Activated T-cell treated with anti-CD3 and anti-CD28 coated beads, Interleukin-2, amount 50 U/mL, for 72 hours (primary cell): ENCODE results near the gene MZB1. TPM values are rescaled to one million over a fixed set of nuclear protein-coding genes. Genes with fewer than 3 reads are reported as not detected.
A peak's percentile ranks its signal among the peaks of the same experiment; 100 is the strongest.

ENCODE experiments used
- ATAC-seq, 2 donors: fragments of 150-1000 bp; cut with Tn5 transposase; replicated peaks in 1 of 2; 2 replicates each; pipeline ENCODE4 v1.10.0; 2021; ENCODE audit warnings: moderate library complexity in 2 of 2, mild to moderate bottlenecking in 1 of 2
- DNase-seq, 2 donors: peaks; one replicate each; pipeline ENCODE4 v3.0.0; 2021 to 2022; ENCODE audit warnings: mixed read lengths in 1 of 2
- H3K27ac Mint-ChIP-seq: one replicate; pipeline ENCODE4 v1.8.0; 2022; ENCODE audit warnings: mild to moderate bottlenecking, moderate library complexity, mixed read lengths
- H3K27me3 Mint-ChIP-seq: one replicate; pipeline ENCODE4 v1.8.0; 2022; ENCODE audit warnings: low read depth, mixed read lengths
- H3K36me3 Mint-ChIP-seq, 2 donors: one replicate each; pipeline ENCODE4 v1.8.0; 2022; ENCODE audit warnings: mixed read lengths in 2 of 2, mild to moderate bottlenecking in 1 of 2; ENCODE audit not compliant: insufficient read depth in 2 of 2
- H3K4me1 Mint-ChIP-seq: one replicate; pipeline ENCODE4 v1.8.0; 2022; ENCODE audit warnings: low read depth, mixed read lengths
- H3K4me3 Mint-ChIP-seq, 2 donors: one replicate each; pipeline ENCODE4 v1.8.0; 2022; ENCODE audit warnings: mild to moderate bottlenecking in 2 of 2, mixed read lengths in 2 of 2, moderate library complexity in 2 of 2
- H3K9me3 Mint-ChIP-seq, 2 donors: one replicate each; pipeline ENCODE4 v1.8.0; 2022; ENCODE audit warnings: mixed read lengths in 2 of 2
- total RNA-seq, 2 donors: library from RNA; stranded (reverse); gene quantifications; one replicate each; pipeline ENCODE4 v1.2.3, GENCODE V29; 2022

MZB1 gene
- total RNA-seq, 2 donors from 2014 or later, result 19.7 to 27.3 TPM

DNA sequence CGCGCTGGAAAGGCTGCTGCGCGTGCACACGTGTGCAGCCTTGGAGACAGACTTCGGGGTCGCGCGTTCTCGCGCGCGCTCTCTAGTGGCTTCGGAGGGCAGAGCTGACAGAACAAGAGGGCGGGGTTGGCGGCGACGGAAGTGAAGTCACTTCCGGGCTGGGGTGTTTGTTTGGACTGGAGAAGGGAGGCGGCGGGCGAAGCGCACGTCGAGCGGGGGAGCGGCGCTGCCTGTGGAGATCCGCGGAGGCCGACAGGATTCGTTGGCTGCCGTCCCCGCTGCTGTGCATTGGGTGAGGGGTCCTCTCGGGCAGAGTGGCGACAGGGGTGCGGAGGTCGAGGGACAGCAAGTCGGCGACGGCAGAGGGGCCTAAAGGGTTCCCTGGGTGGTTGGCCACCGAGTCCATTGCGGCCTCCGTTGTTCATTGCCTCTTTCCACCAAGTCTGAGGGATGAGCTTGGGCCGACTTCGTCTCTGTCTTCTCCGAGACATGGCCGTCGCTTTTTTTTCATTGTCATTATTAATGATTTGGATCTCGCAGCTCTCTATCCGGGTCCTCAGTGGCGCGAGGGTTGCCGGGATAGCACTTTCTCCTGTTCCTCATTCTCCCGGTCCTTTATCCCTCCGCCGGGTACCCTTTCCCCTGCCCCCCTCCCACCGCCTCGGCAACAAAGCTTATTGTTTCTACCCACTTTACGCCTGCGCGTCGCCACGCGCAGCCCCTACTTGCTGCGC, 47.9 kb downstream of the MZB1 start, which contains the start of gene PAIP2:
PAIP2 (plus strand) TSS at position 166 of the 734 bp plus-strand sequence. CDS start 21,931 bp downstream, outside the sequence.
- H3K36me3 Mint-ChIP-seq, result peaks cover 3 to 13% of the 10 kb centered on the region in 2 donors

DNA sequence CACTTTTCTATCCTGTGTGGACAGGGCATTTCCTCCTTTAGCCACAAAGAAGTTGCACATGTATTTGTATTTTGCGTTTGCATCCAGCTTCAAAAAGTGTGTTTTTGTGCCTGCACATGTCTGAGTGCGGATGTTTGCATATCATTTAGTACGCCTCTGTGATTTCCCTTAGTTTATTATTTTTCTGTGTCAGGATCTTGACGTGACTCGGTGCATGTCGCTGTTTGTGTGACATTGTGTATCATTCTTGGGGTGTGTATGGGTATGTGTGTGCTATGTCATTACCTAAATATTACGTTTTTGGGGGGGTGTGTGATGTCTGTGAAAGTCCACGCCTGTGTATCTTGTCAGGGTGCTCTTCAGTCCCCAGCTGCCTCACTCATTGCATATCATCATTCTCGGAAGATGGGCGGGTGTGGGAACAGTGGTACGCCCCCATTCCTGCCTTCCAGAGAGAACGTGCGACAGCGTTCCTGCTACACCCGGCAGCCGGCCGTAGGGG, 48.5 kb downstream of the MZB1 start:
- H3K27me3 Mint-ChIP-seq, result no peaks in the 10 kb centered on the region
- ATAC-seq (no peak), DNase-seq (no peak)
- peaks cover 56% of the 10 kb centered on the region for H3K4me1 Mint-ChIP-seq
- peaks cover 3 to 11% of the 10 kb centered on the region in 2 donors for H3K36me3 Mint-ChIP-seq
- peak overlapping the region; percentile 75 for H3K27ac Mint-ChIP-seq
- H3K4me3 Mint-ChIP-seq, result peak overlapping the region; percentile 85 to 96
- no peaks in the 10 kb centered on the region for H3K9me3 Mint-ChIP-seq

More for the DNA sequence above, 47.9 kb downstream of the MZB1 start, which contains the start of gene PAIP2:
- Mint-ChIP-seq H3K9me3 (no peaks in the 10 kb centered on the region), H3K27me3 (no peaks in the 10 kb centered on the region), H3K27ac (peak within 1 kb of the TSS; percentile 75), H3K4me3 (peak within 1 kb of the TSS; percentile 85 to 96), H3K4me1 (peaks cover 56% of the 10 kb centered on the region)
- peak; percentile 89 to 90 for ATAC-seq
- DNase-seq, result peak; percentile 97

DNA sequence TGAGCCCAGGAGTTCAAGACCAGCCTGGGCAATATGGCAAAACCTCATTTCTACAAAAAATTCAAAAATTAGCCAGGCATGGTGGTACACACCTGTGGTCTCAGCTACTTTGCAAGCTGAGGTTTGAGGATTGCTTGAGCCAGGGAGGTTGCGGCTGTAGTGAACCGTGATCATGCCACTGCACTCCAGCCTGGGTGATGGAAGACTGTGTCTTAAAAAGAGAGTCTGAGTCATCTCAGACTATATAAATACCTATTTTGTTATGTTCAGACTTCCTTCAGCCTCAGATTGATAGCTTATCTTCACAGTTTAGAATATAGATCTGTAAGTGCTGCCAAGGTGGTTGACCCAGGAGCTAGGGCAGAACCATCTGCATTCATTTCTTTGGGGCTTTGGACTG, 49.7 kb downstream of the MZB1 start:
- Mint-ChIP-seq H3K27me3 (no peaks in the 10 kb centered on the region), H3K4me3 (peak overlapping the region in 1 of 2 donors; percentile 85), H3K36me3 (peaks cover 2 to 3% of the 10 kb centered on the region in 2 donors), H3K9me3 (no peaks in the 10 kb centered on the region), H3K4me1 (peaks cover 58% of the 10 kb centered on the region), H3K27ac (peak overlapping the region; percentile 40)
- ATAC-seq (no peak), DNase-seq (no peak)

Other genes starting within 250 kb of the MZB1 start
- gene SIL1, start 191.5 kb downstream of the MZB1 start, total RNA-seq, result 10 to 100 TPM; 32.5 to 37.3 TPM
- gene MATR3, start 96.2 kb downstream of the MZB1 start, total RNA-seq, result 100 to 1,000 TPM; 124 to 164 TPM
- 100 to 1,000 TPM; 141 to 144 TPM for gene PAIP2, start 48.1 kb downstream of the MZB1 start, total RNA-seq
- gene SLC23A1, start 6.6 kb downstream of the MZB1 start, total RNA-seq, result 1 to 10 TPM; 1.9 to 2.8 TPM
- gene PROB1, start 5.2 kb upstream of the MZB1 start, total RNA-seq, result 1 to 10 TPM; 3.1 to 4.6 TPM
- gene SPATA24, start 14.2 kb upstream of the MZB1 start, total RNA-seq, result 1 to 10 TPM; 3.3 to 3.5 TPM
- gene DNAJC18, start 49.6 kb upstream of the MZB1 start, total RNA-seq, result 10 to 100 TPM; 46.1 to 73.7 TPM
- 1 to 10 TPM; 1.2 to 1.4 TPM for gene ECSCR, start 72.8 kb upstream of the MZB1 start, total RNA-seq
- gene SMIM33, start 81.1 kb upstream of the MZB1 start, total RNA-seq, result under 1 TPM; 0.22 to 0.35 TPM
- gene STING1, start 92.8 kb upstream of the MZB1 start, total RNA-seq, result 100 to 1,000 TPM in 1 of 2 donors, 10 to 100 TPM in 1; 98.6 to 230 TPM
- 100 to 1,000 TPM; 315 to 342 TPM for gene UBE2D2, start 171.4 kb upstream of the MZB1 start, total RNA-seq